Uterus (tissue), 4 donors: Measurements from ENCODE around the gene ATP1B4. TPM values are rescaled to one million over a fixed set of nuclear protein-coding genes. Genes with fewer than 3 reads are reported as not detected.
"Not testable (repeated sequence)": the region's sequence is repeated elsewhere in the genome, so short reads cannot be mapped to it uniquely, and the experiment has no call there.

ENCODE experiments used
- DNase-seq, 2 donors: peaks; one replicate each; pipeline ENCODE4 v3.0.0-alpha.2; 2019 to 2020
- H3K27ac ChIP-seq, 2 donors: fragments of 200-600 bp; sonication (generic); 1 replicate in 1 of 2; 2 replicates in 1 of 2; pipeline ENCODE4 v1.5.1; 2016 to 2018
- H3K27me3 ChIP-seq, 2 donors: fragments of 200-600 bp; sonication (generic); one replicate each; pipeline ENCODE4 v1.5.1; 2018 to 2019; ENCODE audit warnings: control low read depth in 1 of 2
- H3K36me3 ChIP-seq, 2 donors: fragments of 200-600 bp; sonication (generic); one replicate each; pipeline ENCODE4 v1.5.1; 2019; ENCODE audit warnings: control low read depth in 1 of 2
- H3K4me1 ChIP-seq, 2 donors: fragments of 200-600 bp; sonication (generic); one replicate each; pipeline ENCODE4 v1.5.1; 2018 to 2019; ENCODE audit warnings: control low read depth in 1 of 2
- H3K4me3 ChIP-seq, 2 donors: fragments of 200-600 bp; sonication (generic); 1 replicate in 1 of 2; 2 replicates in 1 of 2; pipeline ENCODE4 v1.5.1; 2018 to 2019; ENCODE audit warnings: mild to moderate bottlenecking in 1 of 2
- H3K9me3 ChIP-seq, 2 donors: fragments of 200-600 bp; sonication (generic); one replicate each; pipeline ENCODE4 v1.5.1; 2019; ENCODE audit warnings: control low read depth in 1 of 2
- POLR2A ChIP-seq, 2 donors: fragments of 450-650 bp; IDR thresholded peaks; one replicate each; pipeline ENCODE4 v1.6.1; 2016; ENCODE audit warnings: antibody characterized with exemption in 2 of 2, mild to moderate bottlenecking in 1 of 2, moderate library complexity in 1 of 2
- intact Hi-C: fragments of 100-400 bp; cut with DNase I; formaldehyde crosslinking; loops from one replicate; pipeline ENCODE4 v1.15.1; 2023; ENCODE audit warnings: low total_unique reads
- total RNA-seq, 4 donors: library from RNA; depleted of rRNA in 3 of 4; stranded (reverse); fragments of >200 nt in 3 of 4; gene quantifications; one replicate each; pipeline versions ENCODE4 v1.1.0 to v1.2.4, GENCODE V29; 2014 to 2023
- TF ChIP-seq, protein P1 (sequence below), 4 experiments: fragments of 200-600 bp in 2 of 4; fragments of 450-650 bp in 2 of 4; sonication (generic) in 2 of 4; IDR thresholded peaks; one replicate each; pipeline ENCODE4 v1.5.1; 2016 to 2019; ENCODE audit warnings: antibody characterized with exemption in 4 of 4, mild to moderate bottlenecking in 2 of 4, moderate library complexity in 1 of 4
- donor health status: DM: yes; HTN: yes; CAD: no.

Gene ATP1B4
- total RNA-seq, 4 donors from 2014 or later, result not detected

DNA sequence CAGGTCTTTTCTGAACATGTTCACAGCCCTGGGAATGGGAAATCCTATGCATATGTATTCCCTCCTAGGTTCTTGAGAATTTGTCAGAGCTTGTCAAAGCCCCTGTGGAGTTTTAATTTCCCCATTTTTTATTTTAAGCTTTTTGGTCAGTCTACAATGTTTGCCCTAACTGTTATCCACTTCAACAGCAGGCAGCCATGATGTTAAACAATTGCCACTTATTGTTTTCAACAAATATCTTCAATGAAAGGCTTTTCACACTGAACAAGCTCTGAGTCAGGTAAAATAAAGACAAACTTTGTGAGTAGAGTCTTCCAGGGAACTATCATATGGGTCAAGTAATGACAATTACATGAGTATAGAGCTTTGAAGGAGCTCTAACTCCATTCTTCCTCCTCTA lies 25.0 kb upstream of the ATP1B4 start:
- intact Hi-C loops, result no loop called here
- H3K4me1 ChIP-seq, result no peaks in the 10 kb centered on the region
- H3K27me3 ChIP-seq, result no peaks in the 10 kb centered on the region
- DNase-seq, result no peak
- TF ChIP-seq, protein P1, sequence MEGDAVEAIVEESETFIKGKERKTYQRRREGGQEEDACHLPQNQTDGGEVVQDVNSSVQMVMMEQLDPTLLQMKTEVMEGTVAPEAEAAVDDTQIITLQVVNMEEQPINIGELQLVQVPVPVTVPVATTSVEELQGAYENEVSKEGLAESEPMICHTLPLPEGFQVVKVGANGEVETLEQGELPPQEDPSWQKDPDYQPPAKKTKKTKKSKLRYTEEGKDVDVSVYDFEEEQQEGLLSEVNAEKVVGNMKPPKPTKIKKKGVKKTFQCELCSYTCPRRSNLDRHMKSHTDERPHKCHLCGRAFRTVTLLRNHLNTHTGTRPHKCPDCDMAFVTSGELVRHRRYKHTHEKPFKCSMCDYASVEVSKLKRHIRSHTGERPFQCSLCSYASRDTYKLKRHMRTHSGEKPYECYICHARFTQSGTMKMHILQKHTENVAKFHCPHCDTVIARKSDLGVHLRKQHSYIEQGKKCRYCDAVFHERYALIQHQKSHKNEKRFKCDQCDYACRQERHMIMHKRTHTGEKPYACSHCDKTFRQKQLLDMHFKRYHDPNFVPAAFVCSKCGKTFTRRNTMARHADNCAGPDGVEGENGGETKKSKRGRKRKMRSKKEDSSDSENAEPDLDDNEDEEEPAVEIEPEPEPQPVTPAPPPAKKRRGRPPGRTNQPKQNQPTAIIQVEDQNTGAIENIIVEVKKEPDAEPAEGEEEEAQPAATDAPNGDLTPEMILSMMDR (IDR thresholded peaks at IDR 0.05), result no peak
- TF ChIP-seq POLR2A (IDR thresholded peaks at IDR 0.05), result no peak
- no peak overlapping the region for H3K27ac ChIP-seq
- no peak overlapping the region for H3K4me3 ChIP-seq
- H3K9me3 ChIP-seq, result no peaks in the 10 kb centered on the region
- no peaks in the 10 kb centered on the region for H3K36me3 ChIP-seq

DNA sequence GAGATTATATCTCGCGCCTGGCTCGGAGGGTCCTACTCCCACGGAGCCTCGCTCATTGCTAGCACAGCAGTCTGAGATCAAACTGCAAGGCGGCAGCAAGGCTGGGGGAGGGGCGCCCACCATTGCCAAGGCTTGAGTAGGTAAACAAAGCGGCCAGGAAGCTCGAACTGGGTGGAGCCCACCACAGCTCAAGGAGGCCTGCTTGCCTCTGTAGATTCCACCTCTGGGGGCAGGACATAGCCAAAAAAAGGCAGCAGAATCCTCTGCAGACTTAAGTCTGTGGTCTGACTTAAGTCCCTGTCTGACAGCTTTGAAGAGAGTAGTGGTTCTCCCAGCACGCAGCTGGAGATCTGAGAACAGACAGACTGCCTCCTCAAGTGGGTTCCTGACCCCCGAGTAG lies 17.3 kb upstream of the ATP1B4 start:
- H3K36me3 ChIP-seq, H3K9me3 ChIP-seq, DNase-seq, H3K27me3 ChIP-seq, H3K4me1 ChIP-seq, H3K27ac ChIP-seq, H3K4me3 ChIP-seq, intact Hi-C loops: not testable (repeated sequence)

DNA sequence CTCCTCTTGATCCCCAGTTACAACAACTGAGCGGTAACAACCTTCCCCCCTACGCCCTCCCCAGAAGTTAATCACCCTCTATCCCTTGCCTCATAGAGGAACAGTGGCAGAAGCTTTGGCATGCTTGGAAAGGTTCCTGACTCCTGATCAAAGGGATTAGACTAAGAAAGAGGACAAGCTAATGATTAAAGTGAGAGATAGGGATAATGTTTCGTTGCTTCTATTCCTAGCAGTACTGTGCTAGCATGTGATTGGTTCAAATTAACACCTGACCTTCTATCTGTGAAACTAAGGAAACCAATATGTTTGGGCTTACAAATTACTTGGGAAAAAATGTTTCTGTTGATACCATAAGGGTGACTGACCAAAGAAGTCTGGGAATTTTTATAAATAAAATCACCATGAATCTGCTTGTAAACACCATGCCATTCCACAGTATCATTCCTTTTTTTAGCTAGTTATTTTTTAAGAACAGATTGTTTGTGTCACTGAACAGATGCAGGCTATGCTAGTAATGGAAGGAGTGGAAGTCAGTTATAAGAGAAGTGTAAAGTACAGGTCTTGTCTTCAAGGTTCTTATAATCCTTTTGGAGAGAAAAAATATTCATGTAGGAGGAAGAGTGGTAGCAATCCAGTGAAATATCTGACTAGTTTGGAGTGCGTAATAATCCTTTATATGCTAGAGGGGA lies 11.3 kb upstream of the ATP1B4 start:
- no peak for DNase-seq
- no peaks in the 10 kb centered on the region for H3K4me1 ChIP-seq
- H3K36me3 ChIP-seq, result no peaks in the 10 kb centered on the region
- no peak for TF ChIP-seq POLR2A (IDR thresholded peaks at IDR 0.05)
- TF ChIP-seq, protein P1 (IDR thresholded peaks at IDR 0.05), result no peak
- no peak overlapping the region for H3K4me3 ChIP-seq
- H3K27ac ChIP-seq, result no peak overlapping the region
- H3K27me3 ChIP-seq, result no peaks in the 10 kb centered on the region
- intact Hi-C loops, result no loop called here
- no peaks in the 10 kb centered on the region for H3K9me3 ChIP-seq

GRCh38 chrX:120356084-120356483 lies 5.8 kb upstream of the ATP1B4 start:
- no peaks in the 10 kb centered on the region for H3K27me3 ChIP-seq
- DNase-seq, result no peak
- no peaks in the 10 kb centered on the region for H3K9me3 ChIP-seq
- TF ChIP-seq, protein P1 (IDR thresholded peaks at IDR 0.05), result no peak
- TF ChIP-seq POLR2A (IDR thresholded peaks at IDR 0.05), result no peak
- intact Hi-C loops, result no loop called here
- no peak overlapping the region for H3K27ac ChIP-seq
- H3K4me3 ChIP-seq, result no peak overlapping the region
- no peaks in the 10 kb centered on the region for H3K4me1 ChIP-seq
- no peaks in the 10 kb centered on the region for H3K36me3 ChIP-seq

GRCh38 chrX:120357186-120357585 lies 4.7 kb upstream of the ATP1B4 start:
- DNase-seq, result no peak
- no peak overlapping the region for H3K27ac ChIP-seq
- H3K9me3 ChIP-seq, result no peaks in the 10 kb centered on the region
- TF ChIP-seq POLR2A (IDR thresholded peaks at IDR 0.05), result no peak
- TF ChIP-seq, protein P1 (IDR thresholded peaks at IDR 0.05), result no peak
- no peaks in the 10 kb centered on the region for H3K4me1 ChIP-seq
- no peaks in the 10 kb centered on the region for H3K36me3 ChIP-seq
- H3K27me3 ChIP-seq, result no peaks in the 10 kb centered on the region
- no peak overlapping the region for H3K4me3 ChIP-seq
- intact Hi-C loops, result no loop called here
